Esophagus mucosa (tissue), 1 donor: Measurements from ENCODE around the gene TMEM183A. TPM values are rescaled to one million over a fixed set of nuclear protein-coding genes. Genes with fewer than 3 reads are reported as not detected.

ENCODE experiments used
- ATAC-seq: fragments of 200-7000 bp; cut with Tn5 transposase; one replicate; pipeline ENCODE4 v1.9.1; 2020
- total RNA-seq: library from RNA; stranded (reverse); gene quantifications from one replicate; pipeline ENCODE4 v1.2.4, GENCODE V29; 2023
- donor health status: DM: yes; HTN: yes; CAD: no.

The TMEM183A gene
- total RNA-seq, 1 donor from 2014 or later: 54.3 TPM

- ATAC-seq: no peak
These were observed 64.9 kb downstream of the TMEM183A start for GRCh38 chr1:203072002-203072602.

GRCh38 chr1:203072911-203073310, 65.7 kb downstream of the TMEM183A start:
- ATAC-seq: no peak

GRCh38 chr1:203073469-203073868, 66.3 kb downstream of the TMEM183A start:
- ATAC-seq: no peak

Other genes with a start within 250 kb of the TMEM183A start
- gene KDM5B, start 199.0 kb upstream of the TMEM183A start, total RNA-seq: 67.4 TPM
- gene PCAT6, start 196.4 kb upstream of the TMEM183A start, total RNA-seq: 5.8 TPM
- gene RABIF, start 118.2 kb upstream of the TMEM183A start, total RNA-seq: 12.3 TPM
- 21.5 TPM for gene KLHL12, start 80.1 kb upstream of the TMEM183A start, total RNA-seq
- 82.7 TPM for gene ADIPOR1, start 49.1 kb upstream of the TMEM183A start, total RNA-seq
- 73.1 TPM for gene CYB5R1, start 40.1 kb upstream of the TMEM183A start, total RNA-seq
- gene PPFIA4, start 19.1 kb downstream of the TMEM183A start, total RNA-seq: 1.0 TPM
- gene MYOG, start 78.6 kb downstream of the TMEM183A start, total RNA-seq: not detected
- 0.28 TPM for gene ADORA1, start 120.4 kb downstream of the TMEM183A start, total RNA-seq
- not detected for gene MYBPH, start 168.5 kb downstream of the TMEM183A start, total RNA-seq
- 20.5 TPM for gene CHI3L1, start 179.3 kb downstream of the TMEM183A start, total RNA-seq
- 0.20 TPM for gene CHIT1, start 222.3 kb downstream of the TMEM183A start, total RNA-seq